Upper lobe of left lung (tissue), 6 donors: ENCODE measurements around the gene KCTD1. TPM values are rescaled to one million over a fixed set of nuclear protein-coding genes. Genes with fewer than 3 reads are reported as not detected.

Source experiments
- ATAC-seq, 2 donors: fragments of 200-7000 bp; cut with Tn5 transposase; one replicate each; pipeline ENCODE4 v1.9.1; 2022; ENCODE audit warnings: mild to moderate bottlenecking in 2 of 2, moderate library complexity in 2 of 2; ENCODE audit not compliant: low FRiP score in 2 of 2
- DNase-seq, 2 donors: peaks; one replicate each; pipeline ENCODE4 v3.0.0-alpha.2; 2019 to 2020
- H3K27ac ChIP-seq, 4 donors: fragments of 200-600 bp; sonication (generic); one replicate each; pipeline ENCODE4 v1.5.1; 2016 to 2019
- H3K27me3 ChIP-seq, 4 donors: fragments of 200-600 bp; sonication (generic); one replicate each; pipeline ENCODE4 v1.5.1; 2017 to 2019
- H3K36me3 ChIP-seq, 4 donors: fragments of 200-600 bp; sonication (generic); one replicate each; pipeline ENCODE4 v1.5.1; 2016 to 2019
- H3K4me1 ChIP-seq, 4 donors: fragments of 200-600 bp; sonication (generic); one replicate each; pipeline ENCODE4 v1.5.1; 2018 to 2019
- H3K4me3 ChIP-seq, 4 donors: fragments of 200-600 bp; sonication (generic); one replicate each; pipeline ENCODE4 v1.5.1; 2017 to 2019; ENCODE audit warnings: mild to moderate bottlenecking in 2 of 4, moderate library complexity in 1 of 4
- H3K9me3 ChIP-seq, 4 donors: fragments of 200-600 bp; sonication (generic); one replicate each; pipeline ENCODE4 v1.5.1; 2018 to 2019
- EP300 ChIP-seq, 4 donors: sonication (generic); formaldehyde crosslinking; IDR thresholded peaks; one replicate each; pipeline ENCODE4 v1.5.1; 2017; ENCODE audit warnings: antibody characterized with exemption in 4 of 4, control low read depth in 2 of 4
- POLR2A ChIP-seq, 4 donors: fragments of 450-650 bp; IDR thresholded peaks; one replicate each; pipeline ENCODE4 v1.5.1; 2016 to 2017; ENCODE audit warnings: antibody characterized with exemption in 4 of 4, mild to moderate bottlenecking in 2 of 4
- POLR2AphosphoS5 ChIP-seq, 2 donors: sonication (generic); formaldehyde crosslinking; IDR thresholded peaks; one replicate each; pipeline ENCODE4 v1.5.1; 2017; ENCODE audit warnings: antibody characterized with exemption in 2 of 2
- WGBS, 2 donors: methylation state at CpG; one replicate each; pipeline ENCODE4 v1.1.5; 2017 to 2018; 5-methylcytosine and 5-hydroxymethylcytosine counted together
- total RNA-seq, 6 donors: library from RNA; depleted of rRNA in 4 of 6; stranded (reverse); fragments of >200 nt in 4 of 6; gene quantifications; one replicate each; pipeline versions ENCODE4 v1.1.0 to v1.2.1, GENCODE V29; 2016 to 2021
- TF ChIP-seq, protein P1 (sequence below), 6 experiments: fragments of 450-650 bp in 4 of 6; fragments of 200-600 bp in 2 of 6; sonication (generic) in 2 of 6; IDR thresholded peaks; one replicate each; pipeline ENCODE4 v1.5.1; 2016 to 2019; ENCODE audit warnings: antibody characterized with exemption in 6 of 6
- donor health status: DM: no; HTN: no; CAD: no; lungs with moderate emphysema.
- donor health status: DM: no; HTN: yes; CAD: no; lungs with severe emphysema.

Gene KCTD1
- total RNA-seq, 6 donors from 2014 or later = 5.8 to 22.3 (median 14.1) TPM

- Histone ChIP-seq H3K4me1 (no peaks in the 10 kb centered on the region), H3K36me3 (no peaks in the 10 kb centered on the region), H3K27me3 (no peaks in the 10 kb centered on the region), H3K27ac (no peak overlapping the region), H3K4me3 (no peak overlapping the region), H3K9me3 (no peaks in the 10 kb centered on the region)
- no peak for DNase-seq
- ATAC-seq = no peak
- WGBS, 2 donors = 69 to 79% methylated on average over 4 of the region's 4 CpGs
- no peak for TF ChIP-seq POLR2AphosphoS5 (IDR thresholded peaks at IDR 0.05)
- TF ChIP-seq, protein P1, sequence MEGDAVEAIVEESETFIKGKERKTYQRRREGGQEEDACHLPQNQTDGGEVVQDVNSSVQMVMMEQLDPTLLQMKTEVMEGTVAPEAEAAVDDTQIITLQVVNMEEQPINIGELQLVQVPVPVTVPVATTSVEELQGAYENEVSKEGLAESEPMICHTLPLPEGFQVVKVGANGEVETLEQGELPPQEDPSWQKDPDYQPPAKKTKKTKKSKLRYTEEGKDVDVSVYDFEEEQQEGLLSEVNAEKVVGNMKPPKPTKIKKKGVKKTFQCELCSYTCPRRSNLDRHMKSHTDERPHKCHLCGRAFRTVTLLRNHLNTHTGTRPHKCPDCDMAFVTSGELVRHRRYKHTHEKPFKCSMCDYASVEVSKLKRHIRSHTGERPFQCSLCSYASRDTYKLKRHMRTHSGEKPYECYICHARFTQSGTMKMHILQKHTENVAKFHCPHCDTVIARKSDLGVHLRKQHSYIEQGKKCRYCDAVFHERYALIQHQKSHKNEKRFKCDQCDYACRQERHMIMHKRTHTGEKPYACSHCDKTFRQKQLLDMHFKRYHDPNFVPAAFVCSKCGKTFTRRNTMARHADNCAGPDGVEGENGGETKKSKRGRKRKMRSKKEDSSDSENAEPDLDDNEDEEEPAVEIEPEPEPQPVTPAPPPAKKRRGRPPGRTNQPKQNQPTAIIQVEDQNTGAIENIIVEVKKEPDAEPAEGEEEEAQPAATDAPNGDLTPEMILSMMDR (IDR thresholded peaks at IDR 0.05) = no peak
- no peak for TF ChIP-seq POLR2A (IDR thresholded peaks at IDR 0.05)
- TF ChIP-seq EP300 (IDR thresholded peaks at IDR 0.05) = no peak
Observed at GRCh38 chr18:26531605-26532298, 16.6 kb downstream of the KCTD1 start.

- no peaks in the 10 kb centered on the region for H3K9me3 ChIP-seq
- TF ChIP-seq POLR2A (IDR thresholded peaks at IDR 0.05) (no peak), EP300 (IDR thresholded peaks at IDR 0.05) (no peak), POLR2AphosphoS5 (IDR thresholded peaks at IDR 0.05) (no peak)
- TF ChIP-seq, protein P1 (IDR thresholded peaks at IDR 0.05) = no peak
- no peaks in the 10 kb centered on the region for H3K27me3 ChIP-seq
- H3K27ac ChIP-seq = no peak overlapping the region
- ATAC-seq (no peak), DNase-seq (no peak)
- H3K4me1 ChIP-seq = peaks cover 0 to 5% (median 0%) of the 10 kb centered on the region in 4 donors
- H3K36me3 ChIP-seq = no peaks in the 10 kb centered on the region
- 89 to 92% methylated on average over 2 of the region's 2 CpGs for WGBS, 2 donors
- no peak overlapping the region for H3K4me3 ChIP-seq
Observed at GRCh38 chr18:26526966-26527234, 21.5 kb downstream of the KCTD1 start.

DNA sequence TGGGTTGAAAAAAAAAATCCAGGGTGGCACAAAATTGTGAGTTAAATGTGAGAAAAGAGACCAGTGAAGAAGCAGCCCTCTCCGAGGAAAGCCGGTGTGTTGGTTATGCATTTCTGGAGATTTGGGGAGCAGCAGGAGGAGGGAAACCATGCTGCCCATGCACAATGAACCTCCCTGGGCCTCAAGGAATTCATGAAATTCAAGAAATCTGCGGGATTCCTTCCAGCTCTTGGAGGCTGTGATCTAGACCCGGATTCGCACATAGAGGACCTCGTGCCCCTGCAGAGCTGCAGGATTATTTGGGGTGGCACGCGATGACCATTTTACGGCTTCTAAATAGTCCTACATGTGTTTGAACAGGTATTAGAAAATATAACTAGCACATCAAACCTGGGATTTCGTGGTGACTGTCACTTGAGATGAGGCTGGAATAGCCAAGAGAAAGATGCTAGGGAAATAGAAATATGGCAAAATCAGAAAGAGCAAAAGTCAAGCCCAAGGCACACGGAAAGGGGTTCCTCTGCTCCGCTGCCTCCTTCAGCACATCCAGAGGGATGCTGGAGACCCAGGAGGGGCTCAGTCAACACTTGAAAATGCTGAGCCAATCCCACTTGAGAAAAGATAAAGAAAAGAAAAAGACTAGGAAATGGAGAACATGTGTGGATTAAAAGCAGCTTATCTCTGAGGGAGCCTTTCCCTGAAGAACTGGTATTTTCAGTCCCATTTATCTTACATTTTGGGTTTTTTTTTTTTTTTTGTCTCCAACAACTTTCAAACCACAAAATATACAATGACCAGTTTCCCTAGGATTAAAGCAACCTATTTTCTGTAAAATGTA is 22.0 kb downstream of the KCTD1 start:
- 79 to 84% methylated on average over 12 of the region's 12 CpGs for WGBS, 2 donors
- TF ChIP-seq POLR2A (IDR thresholded peaks at IDR 0.05) = no peak
- no peak for TF ChIP-seq POLR2AphosphoS5 (IDR thresholded peaks at IDR 0.05)
- TF ChIP-seq, protein P1 (IDR thresholded peaks at IDR 0.05) = no peak
- TF ChIP-seq EP300 (IDR thresholded peaks at IDR 0.05) = no peak
- H3K36me3 ChIP-seq = no peaks in the 10 kb centered on the region
- H3K4me3 ChIP-seq = no peak overlapping the region
- H3K9me3 ChIP-seq = no peaks in the 10 kb centered on the region
- ATAC-seq (no peak), DNase-seq (no peak)
- H3K27me3 ChIP-seq = no peaks in the 10 kb centered on the region
- no peak overlapping the region for H3K27ac ChIP-seq
- peaks cover 0 to 5% (median 0%) of the 10 kb centered on the region in 4 donors for H3K4me1 ChIP-seq

DNA sequence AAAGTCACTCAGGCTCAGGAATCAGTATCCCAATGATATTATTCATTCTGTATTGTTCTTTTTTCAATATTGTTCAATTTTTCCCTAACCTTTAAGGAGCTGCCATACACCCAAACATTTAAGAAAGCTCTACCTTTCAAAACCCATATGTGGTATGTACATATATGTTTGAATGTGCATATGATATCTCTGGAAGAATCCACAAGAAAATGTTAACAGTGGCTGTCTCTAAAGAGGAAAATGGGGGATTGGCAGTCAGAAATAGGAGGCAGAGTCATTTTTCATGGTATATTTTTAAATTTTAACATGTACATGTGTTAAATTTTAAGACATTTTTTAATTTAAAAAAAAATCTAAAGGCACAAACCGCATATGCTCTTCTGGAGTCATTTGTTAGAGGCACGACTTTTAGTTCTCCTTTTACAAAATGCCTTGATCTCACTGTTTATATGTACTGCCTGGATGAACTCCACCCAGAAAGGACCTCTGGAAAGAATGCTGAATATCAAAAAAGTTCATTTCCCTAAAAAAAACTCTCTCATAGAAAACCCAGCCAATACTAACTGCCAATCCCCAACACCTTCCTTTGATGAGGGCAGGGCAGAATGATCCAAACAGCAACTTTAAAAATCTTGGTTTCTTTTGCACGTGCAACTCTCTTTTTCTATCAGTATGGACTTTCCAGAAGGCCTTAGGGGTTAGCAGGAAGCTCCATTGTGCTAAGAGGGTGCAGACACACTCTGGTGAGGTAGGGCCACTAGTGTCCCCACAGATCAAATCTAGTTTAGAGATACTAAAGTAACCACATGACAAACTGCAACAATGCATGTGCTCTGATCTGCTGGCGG is 23.6 kb downstream of the KCTD1 start:
- DNase-seq (no peak), ATAC-seq (no peak)
- H3K4me3 ChIP-seq = no peak overlapping the region
- H3K4me1 ChIP-seq = peaks cover 0 to 5% (median 0%) of the 10 kb centered on the region in 4 donors
- no peaks in the 10 kb centered on the region for H3K27me3 ChIP-seq
- H3K27ac ChIP-seq = no peak overlapping the region
- no peaks in the 10 kb centered on the region for H3K36me3 ChIP-seq
- no peak for TF ChIP-seq POLR2AphosphoS5 (IDR thresholded peaks at IDR 0.05)
- no peak for TF ChIP-seq POLR2A (IDR thresholded peaks at IDR 0.05)
- TF ChIP-seq, protein P1 (IDR thresholded peaks at IDR 0.05) = no peak
- TF ChIP-seq EP300 (IDR thresholded peaks at IDR 0.05) = no peak
- H3K9me3 ChIP-seq = no peaks in the 10 kb centered on the region
- 67 to 68% methylated on average over 4 of the region's 4 CpGs for WGBS, 2 donors
